NCI-H2107 treated with DMSO at 0.1 percent for 48 hours (cell line): Measurements from ENCODE around the gene P2RY2.
"Not testable (repeated sequence)": the region's sequence is repeated elsewhere in the genome, so short reads cannot be mapped to it uniquely, and the experiment has no call there.

Experiments
- DNase-seq: peaks from one replicate; lab custom pipeline; 2025; ENCODE audit not compliant: unreplicated experiment; lab: John Stamatoyannopoulos, UW

The P2RY2 gene

DNA sequence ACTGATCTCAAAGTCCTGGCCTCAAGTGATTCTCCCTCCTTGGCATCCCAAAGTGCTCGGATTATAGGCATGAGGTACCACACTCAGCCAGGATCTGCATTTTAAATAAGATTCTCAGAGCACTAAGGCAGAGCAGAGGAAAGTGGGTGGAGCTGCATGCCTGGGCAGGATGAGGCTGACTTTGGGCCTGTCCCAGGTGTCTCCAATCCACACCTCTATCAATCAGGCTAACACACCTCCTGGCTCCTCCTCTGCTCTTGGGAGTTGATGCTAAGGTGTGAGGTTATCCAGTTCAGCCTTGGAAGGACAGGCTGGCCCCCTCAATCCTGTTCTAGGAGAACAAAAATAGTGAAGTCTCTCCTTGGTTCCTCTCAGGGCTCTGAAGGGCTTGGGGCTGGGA lies 30.2 kb upstream of the P2RY2 start:
- no peak for DNase-seq

DNA sequence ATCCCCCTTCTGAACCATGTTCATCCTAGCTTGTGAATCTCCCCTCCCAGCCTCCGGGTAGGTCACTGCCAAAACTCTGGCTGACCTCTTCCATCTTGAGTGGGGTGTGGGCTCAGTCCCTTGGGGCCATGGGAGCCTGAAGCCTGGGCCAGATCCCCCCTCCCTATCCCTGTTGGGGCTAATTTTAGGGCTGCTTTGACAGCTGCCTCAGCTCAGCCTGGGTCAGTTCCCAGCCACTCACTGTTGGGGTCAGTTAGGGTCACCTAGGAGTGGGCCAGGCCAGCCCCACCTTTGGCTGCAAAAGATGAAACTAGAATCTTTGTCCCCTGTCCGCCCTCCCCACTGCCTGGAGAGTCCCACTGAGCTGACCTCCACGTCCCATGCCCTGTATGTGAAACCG lies 29.8 kb upstream of the P2RY2 start:
- no peak for DNase-seq

DNA sequence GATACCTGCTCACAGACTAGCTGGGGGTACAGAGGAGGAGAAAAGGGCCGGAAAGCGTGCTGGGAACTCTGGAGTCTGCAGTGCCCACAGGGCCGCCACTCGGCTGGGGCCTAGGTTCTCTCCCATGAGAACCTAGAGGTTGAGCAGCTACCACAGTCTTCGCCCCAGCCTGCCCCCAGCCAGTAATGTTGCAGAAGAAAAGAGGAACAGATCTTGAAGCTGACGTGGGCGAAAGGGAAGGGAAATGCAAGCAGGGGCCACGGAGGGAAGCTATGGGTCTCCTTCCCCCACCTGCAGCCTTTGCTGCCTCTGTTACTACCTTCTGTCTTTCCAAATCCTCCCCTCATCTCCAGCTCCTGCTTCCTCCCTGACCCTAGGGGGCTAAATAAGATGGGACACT lies 28.8 kb upstream of the P2RY2 start:
- no peak for DNase-seq

DNA sequence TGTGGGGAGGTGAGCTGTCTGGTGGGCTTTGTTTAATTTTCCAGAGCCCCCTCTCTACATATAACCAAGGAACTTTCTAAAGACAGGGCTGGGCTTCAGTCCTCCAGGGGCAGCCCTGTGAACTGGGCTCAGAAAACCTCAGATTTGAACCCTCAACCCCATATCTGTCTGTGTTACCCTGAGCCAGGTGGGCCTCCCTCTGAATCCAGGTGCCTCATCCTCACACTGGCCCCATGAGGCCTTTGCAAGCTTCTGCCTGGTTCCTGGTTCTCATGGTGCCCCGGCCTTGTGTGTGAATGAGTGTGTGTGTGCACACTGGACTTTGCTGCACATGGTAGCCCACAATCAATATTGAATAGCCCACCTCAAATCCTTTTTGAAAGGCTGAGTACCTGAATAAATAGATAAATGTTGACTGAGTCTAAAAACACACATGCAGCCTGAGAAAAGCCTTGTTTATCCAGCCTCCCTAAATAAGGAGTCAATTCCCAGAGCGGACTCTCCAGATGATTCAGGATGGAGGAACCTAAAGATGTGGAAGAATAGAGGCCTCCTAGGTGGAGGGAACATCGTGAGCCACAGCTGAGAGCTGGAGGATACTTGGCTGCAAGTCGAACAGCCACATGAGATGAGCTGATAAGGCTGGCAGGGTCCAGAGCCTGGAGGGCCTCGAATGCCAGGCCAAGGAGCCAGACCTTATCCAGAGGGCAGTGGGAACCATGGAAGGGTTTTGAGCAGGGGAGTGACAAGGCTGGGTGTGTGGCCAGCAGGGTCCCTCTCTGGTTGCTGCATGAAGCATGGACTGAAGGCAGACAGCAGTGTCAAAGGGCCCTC lies 28.1 kb upstream of the P2RY2 start:
- DNase-seq = no peak

DNA sequence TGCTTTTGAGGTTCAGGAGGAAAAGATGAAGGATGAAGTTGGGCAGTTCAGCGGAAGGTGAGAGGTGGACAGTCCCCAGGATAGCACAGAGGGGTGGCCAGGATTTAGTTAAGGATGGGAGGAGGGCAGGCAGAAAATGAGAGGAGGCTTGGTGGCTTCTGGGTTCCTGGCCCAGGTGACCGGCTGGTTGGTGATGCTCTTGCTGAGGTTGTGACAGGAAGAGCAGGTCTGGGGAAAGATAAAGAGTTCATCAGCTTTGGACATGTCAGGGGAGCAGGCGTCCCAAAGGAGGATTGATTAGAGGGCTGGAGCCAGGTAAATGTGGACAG lies 27.6 kb upstream of the P2RY2 start:
- no peak for DNase-seq

DNA sequence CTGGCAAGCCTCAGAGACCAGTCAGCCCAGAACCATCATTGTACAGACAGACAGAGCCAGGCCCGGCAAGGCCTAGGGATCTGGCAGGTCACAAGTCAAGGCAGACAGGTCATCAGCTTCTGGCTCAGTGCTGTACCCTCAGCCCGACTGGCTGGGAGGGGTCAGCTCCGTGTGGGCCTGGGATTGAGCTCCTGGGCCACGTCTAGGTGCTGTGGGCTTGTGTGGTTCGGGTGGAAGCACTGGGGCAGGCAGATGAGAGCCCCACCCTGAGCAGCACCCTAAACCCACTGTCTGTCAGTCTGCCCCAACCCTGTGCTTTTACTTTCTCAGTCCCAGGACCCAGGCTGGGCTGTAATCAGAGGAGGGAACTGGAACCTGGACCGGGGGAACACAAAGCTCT lies 26.9 kb upstream of the P2RY2 start:
- DNase-seq = no peak

DNA sequence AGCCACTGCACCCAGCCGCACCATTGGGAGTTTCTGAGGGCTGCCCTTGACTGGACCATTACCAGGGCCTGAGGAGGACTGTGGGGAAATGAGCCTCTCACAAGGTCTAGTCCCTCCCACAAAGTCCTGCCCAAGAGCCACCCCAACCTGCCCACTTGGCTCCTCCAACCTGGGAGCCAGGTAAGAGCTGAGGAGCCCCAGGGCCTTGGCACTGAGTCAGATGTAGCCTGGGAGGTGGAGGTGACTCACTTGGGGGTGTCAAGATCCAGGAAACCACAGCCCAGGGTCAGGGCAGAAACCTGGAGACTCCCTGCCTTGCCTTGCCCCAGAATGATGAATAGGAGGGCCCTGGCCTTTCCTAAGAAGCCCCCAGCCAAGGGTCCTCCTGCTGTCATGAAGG lies 25.8 kb upstream of the P2RY2 start:
- DNase-seq = no peak

DNA sequence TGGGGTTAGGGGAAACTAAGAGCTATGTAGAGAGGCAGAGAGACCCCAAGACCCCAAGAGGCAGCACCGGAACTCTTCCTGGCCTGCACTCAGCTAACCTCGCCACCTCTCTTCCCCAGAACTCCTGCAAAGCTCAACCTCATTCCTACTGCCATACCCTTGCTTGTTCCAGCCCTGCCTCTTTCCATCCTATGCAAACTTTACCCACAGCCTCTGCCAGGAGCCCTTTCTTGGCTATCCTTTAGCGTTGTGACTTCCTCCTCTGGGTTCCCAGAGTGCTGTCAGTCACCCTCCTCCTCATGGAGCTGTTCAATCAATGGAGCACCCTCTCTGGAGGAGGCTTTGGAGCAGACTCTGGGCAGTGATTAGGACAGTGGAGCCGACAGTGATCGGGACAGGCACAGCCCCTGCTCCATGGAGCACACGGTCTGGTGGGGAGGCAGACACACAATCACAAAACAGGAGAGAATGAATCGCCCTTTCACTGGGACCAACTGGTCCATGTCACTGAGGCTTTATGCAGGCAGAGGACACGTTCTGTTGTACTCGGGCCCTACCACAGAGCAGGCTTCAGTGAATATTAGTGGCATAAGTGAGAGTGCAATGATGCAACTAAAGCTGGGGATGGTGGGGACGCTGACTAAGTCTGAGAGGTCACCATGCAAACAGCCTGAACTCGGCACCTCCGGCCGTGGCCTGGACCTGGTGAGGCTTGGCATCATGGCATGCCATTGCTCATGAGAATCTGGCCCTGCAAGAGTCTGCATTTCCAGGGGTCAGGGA lies 24.6 kb upstream of the P2RY2 start:
- DNase-seq = no peak

DNA sequence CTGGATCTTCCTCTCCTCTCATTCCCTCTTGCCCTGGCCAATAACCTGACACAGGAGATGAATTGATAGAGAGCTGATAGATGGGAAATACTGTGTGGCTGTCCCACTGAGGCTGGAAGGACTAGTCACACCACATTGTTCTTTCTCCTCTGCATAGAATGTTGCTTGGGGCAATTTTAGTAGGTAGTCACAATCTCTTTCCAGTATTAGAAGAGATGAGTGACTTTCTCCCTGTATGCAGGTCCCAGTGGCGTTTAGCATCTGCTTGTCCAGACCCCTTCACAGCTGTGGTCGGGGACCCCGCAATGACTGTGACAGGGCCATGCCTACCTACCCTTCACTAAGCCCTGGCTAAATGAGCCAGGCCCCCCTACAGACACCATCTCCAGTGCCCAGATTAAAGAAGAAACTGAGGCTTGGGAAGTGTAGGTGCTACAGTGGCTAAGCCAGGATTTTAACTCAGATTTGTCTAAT lies 24.0 kb upstream of the P2RY2 start:
- DNase-seq = no peak

DNA sequence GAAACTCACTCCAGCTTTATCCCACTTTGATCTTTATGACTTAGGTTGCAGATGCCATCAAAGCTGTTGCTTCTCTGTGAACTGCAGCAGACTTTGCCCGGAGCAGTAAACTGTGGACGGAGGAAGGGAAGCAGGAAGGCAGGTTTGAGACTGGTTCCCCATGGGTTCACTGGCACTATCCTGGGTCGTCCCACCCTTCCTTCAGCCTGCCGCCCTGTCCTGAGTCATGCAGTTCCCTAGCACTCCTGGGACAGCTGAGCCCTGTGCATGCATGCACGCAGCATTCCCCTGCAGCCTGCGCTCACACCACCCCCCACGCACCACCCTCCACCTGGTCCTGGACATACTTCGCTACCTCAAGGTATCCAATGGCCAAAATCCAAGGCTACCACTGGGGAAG lies 23.5 kb upstream of the P2RY2 start:
- DNase-seq = no peak

DNA sequence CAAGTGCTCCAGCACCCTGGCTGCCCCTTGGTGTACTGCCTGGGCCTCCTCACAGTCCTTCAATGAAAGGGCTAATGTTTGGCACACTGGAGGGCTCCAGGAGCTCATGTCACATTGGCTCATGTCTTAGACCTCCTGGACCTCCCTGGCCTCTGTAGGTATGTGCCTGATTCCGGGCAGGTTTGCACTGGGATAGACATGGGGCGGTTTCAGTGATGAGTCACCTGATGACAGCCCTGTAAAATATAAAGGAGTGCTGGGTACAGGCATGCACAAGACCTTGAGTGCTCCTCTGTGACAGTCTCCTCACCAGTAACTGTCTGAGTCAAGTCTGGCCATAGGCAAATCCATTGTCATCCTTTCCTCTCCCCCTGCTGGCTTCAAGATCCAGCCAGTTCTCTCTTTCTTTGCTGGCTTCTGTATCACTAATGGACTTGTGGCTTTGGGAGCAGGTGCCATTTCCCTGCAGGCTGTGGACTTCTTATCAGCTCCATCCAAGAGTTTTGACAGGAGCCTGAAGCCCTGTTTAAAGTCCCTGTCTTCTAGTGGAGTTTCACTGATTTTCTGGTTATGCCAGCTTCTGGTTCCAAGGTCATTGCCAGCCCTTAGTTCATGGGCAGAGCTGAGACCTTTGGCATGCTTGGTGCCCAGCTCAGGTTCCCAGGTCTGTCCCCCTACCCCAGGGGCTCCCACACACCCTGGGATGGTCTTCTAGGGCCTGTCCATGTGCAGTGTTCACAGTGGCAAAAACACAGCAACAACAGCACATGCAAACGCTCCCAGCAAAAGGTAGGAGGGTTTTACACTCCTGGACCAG lies 22.7 kb upstream of the P2RY2 start:
- no peak for DNase-seq

DNA sequence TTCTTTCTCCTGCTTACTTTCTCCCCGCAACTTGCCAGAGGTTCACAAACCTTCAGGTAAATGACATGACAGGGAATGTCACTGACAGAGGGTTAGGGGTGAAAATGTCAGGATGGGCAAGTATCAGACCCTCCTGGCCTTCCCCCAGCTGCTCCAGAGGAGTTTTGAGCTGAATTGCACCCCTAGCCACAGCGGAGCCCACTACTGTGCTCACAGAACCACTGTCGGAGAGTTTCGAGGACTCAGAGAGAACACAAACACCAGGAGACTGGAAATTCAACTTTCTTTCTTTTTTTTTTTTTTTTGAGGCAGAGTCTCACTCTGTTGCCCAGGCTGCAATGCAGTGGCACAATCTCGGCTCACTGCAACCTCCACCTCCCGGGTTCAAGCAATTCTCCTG lies 21.5 kb upstream of the P2RY2 start:
- DNase-seq = no peak

DNA sequence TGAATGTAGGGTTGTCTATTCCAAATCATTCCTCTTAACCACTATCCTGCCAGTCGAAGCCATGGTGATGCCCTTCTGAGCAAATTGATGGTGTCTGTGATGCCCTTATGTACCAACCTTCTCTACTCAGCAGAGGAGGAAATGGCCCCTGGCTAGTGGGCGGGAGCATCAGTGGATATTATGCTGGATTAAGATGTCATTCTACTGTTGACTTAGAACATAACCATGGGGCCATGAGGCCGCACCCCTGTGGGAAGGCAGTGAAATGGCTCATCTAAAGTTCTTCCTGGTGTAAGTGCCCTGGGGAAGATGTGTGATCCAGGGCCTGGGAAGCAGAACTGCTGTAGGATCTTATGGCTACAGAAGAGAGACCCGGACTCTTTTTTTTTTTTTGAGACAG lies 20.7 kb upstream of the P2RY2 start:
- no peak for DNase-seq

DNA sequence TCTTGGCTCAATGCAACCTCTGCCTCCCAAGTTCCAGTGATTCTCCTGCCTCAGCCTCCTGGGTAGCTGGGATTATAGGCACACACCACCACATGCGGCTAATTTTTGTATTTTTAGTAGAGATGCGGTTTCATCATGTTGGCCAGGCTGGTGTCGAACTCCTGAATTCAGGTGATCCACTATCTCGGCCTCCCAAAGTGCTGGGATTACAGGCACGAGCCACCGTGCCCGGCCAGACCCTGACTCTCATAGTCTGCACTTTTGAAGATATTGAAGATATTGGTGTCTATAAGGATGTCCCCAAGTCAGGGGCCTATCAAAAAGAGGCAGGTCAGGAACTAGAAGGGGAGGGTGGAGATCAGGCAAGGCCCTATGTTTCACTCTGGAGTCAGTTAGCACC lies 20.3 kb upstream of the P2RY2 start:
- not testable (repeated sequence) for DNase-seq

DNA sequence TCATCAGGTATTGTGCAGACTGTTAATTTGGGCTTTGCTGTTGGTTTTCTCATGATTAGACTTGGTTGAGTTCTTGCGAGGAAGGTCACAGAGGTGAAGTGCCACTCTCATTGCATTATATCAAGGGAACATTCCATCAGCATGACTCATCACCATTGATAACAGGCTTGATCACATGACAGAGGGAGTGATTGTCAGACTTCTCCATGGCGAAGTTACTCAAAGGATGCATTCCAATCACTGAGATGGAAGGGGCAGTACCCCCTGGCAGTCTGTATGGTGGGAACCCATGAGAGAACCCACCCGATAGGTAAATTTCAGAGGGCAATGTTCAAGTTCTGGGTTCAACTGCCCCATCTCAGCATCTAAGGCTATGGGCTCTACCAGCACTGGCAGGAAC lies 19.4 kb upstream of the P2RY2 start:
- DNase-seq = no peak

DNA sequence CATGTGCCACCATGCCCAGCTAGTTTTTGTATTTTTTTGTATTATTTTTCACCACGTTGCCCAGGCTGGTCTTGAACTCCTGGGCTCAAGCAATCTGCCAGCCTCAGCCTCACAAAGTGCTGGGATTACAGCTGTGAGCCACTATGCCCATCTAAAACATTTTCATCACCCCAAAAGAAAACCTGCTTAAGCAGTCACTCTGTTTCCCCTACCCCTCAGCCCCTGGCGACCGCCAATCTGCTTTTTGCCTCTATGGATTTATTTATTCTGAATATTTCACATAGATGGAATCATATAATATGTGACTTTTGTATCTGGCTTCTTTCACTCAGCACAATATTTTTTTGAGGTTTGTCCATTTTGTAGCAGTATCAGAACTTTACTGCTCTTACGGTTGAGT lies 18.6 kb upstream of the P2RY2 start:
- DNase-seq = no peak

DNA sequence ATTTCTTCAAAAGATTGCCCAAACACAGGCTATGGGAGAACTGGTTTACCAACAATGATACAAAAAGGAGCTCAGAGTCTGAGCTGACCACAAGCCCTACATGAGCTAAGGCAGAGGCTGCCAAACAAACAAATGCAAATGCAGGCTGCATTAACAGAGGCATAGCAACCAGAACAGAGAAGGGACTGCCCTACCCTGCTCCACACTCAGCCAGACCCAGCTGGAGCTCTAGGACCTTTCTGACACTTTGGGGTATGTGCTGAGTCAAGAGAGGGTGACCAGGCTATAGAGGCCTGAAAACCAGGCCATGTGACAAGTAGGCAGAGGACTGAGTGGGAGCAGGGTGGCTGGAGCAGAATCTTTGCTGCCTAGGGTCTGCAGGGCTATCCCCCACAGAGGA lies 17.8 kb upstream of the P2RY2 start:
- DNase-seq = no peak

DNA sequence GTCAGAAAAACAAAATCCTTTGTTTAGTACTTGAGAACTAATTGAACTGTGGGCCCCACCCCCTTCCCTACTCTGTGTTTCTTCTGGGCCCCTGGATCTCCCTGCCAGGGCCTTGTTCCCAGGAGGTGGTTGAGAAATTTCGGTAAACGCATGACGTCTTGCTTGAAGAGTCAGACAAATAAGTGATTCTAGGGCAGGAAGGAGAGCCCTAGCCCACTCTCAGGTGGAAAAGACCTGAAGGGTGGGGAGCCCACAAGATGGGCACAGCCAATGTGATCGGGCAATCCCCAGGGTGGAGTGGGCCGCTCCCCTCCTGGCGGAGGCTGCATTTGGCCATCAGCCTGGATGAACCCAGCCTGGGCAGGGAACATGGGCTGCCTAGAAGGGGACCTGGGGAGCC lies 16.8 kb upstream of the P2RY2 start:
- no peak for DNase-seq

DNA sequence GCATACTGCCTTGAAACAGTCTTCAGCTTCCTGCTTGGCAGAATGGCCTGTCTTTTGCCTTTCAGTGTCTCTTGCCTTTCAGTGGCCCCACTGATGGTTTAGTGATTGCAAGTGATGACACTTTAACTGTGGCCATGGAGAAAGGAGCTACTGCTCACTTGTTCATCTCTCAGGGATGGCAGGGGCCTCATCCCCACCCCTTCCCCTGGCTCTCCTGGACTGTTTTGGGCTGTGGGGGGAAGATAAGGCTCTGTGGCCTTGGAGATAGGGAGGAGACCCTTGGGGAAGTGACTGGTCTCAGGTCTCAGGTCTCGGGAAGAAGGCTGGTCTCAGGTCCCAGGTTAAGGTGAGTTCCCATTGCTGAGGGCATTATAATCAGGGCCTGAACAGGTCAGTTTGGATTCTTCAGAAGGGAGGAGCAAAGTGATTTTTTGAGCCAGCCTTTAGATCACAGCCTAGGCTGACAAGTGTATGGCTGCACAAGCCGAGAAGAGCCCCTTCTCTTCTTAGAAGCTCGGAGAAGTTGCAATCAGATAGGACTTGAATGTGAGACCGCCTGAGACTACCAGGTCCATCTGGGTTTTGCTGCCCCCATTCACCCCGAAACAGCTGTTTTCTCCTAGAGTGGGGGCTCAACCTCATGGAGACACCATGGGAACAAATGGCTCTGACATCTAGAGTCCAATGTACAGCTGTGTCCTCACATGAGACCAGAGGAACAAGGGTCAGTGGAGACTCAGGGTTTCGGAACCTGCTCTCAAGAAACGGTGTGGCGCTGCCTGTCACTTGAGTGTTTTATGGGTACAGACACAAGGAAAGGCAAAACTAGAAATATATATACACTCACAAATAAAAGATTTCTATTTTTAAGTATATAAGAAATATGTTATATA lies 15.9 kb upstream of the P2RY2 start:
- DNase-seq = no peak

DNA sequence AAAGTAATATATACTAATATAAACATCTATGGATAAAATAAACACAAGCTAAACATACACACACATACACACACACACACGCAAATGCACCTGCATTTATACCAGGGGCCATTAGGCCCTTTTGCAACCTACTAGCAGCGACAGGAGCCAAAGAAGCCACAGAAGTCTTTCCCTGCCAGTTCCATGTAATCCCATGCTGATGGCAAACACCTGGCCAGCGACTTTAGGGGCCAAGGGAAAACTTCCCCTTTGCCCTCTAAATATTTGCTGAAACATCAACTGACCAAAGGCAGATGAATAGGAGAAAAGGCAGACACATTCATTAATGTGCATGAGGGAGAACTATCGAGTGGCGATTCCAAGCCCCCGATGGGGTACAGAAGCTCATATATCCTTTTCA lies 14.8 kb upstream of the P2RY2 start:
- DNase-seq = no peak

DNA sequence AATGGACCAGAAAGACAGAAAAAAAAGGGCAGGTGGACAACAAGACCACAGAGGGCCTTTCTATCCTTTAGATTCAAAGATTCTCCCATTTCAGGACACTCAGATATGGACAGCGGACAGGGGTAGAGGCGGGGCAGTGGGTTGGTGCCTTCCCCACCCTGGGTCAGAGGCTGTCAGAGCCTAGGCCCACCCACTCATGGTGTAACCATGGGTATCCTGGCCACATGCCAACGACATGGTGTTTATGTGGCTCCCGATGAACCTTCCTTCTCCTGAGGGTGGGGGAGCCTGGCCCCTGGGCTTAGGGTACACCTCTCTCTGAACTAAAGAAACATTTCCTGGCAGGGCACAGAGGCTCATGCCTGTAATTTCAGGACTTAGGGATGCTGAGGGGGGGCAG lies 14.3 kb upstream of the P2RY2 start:
- DNase-seq = no peak
